ENCODE data around the gene MPP4. TPM values are rescaled to one million over a fixed set of nuclear protein-coding genes. Genes with fewer than 3 reads are reported as not detected.

Gene MPP4
- polyA plus RNA-seq, 1 donor from 2014 or later = 0.38 TPM

GRCh38 chr2:201621293-201621999 lies 77.0 kb downstream of the MPP4 start:
- Histone ChIP-seq H3K9ac (ENCODE audit: low read length) (no peak overlapping the region), H3K4me2 (ENCODE audit: low read length) (no peak overlapping the region), H3K36me3 (ENCODE audit: insufficient read depth, low read length) (peaks cover 15% of the 10 kb centered on the region), H3K27me3 (ENCODE audit: insufficient read depth, low read depth, low read length) (no peaks in the 10 kb centered on the region), H3K9me3 (ENCODE audit: low read length) (no peaks in the 10 kb centered on the region), H3K9me2 (ENCODE audit: insufficient read depth, low read length) (no peaks in the 10 kb centered on the region), H3K79me2 (replicated peaks; ENCODE audit: insufficient read depth, low read length) (no peaks in the 10 kb centered on the region), H3F3A (ENCODE audit: insufficient read depth, low read length, poor library complexity, severe bottlenecking) (no peaks in the 10 kb centered on the region), H3K27ac (ENCODE audit: low read length) (no peak overlapping the region), H3K4me3 (ENCODE audit: low read length) (no peak overlapping the region), H4K20me1 (ENCODE audit: insufficient read depth) (no peaks in the 10 kb centered on the region), H2AFZ (ENCODE audit: low read depth, low read length) (no peak overlapping the region)
- TF ChIP-seq MXI1 (conservative IDR thresholded peaks at IDR 0.05; ENCODE audit: poor library complexity, severe bottlenecking) (no peak), TAF1 (IDR thresholded peaks at IDR 0.05; ENCODE audit: low read depth) (no peak), REST (IDR thresholded peaks at IDR 0.05; ENCODE audit: borderline replicate concordance) (no peak), POLR2AphosphoS5 (IDR thresholded peaks at IDR 0.05) (no peak), EP300 (conservative IDR thresholded peaks at IDR 0.05; ENCODE audit: poor library complexity, severe bottlenecking) (no peak), RAD21 (conservative IDR thresholded peaks at IDR 0.05) (no peak), EZH2 (IDR thresholded peaks at IDR 0.05; ENCODE audit: borderline replicate concordance, insufficient read depth, low read length, poor library complexity, severe bottlenecking) (no peak), SMC3 (conservative IDR thresholded peaks at IDR 0.05; ENCODE audit: poor library complexity) (no peak), CTCF (IDR thresholded peaks at IDR 0.05; ENCODE audit: poor library complexity, severe bottlenecking) (no peak)

GRCh38 chr2:201618744-201619662 lies 79.4 kb downstream of the MPP4 start:
- Histone ChIP-seq H3K27ac (ENCODE audit: low read length) (no peak overlapping the region), H3K36me3 (ENCODE audit: insufficient read depth, low read length) (peaks cover 11% of the 10 kb centered on the region), H2AFZ (ENCODE audit: low read depth, low read length) (no peak overlapping the region), H3K79me2 (replicated peaks; ENCODE audit: insufficient read depth, low read length) (no peaks in the 10 kb centered on the region), H3K4me3 (ENCODE audit: low read length) (no peak overlapping the region), H3K9ac (ENCODE audit: low read length) (no peak overlapping the region), H4K20me1 (ENCODE audit: insufficient read depth) (no peaks in the 10 kb centered on the region), H3K9me2 (ENCODE audit: insufficient read depth, low read length) (no peaks in the 10 kb centered on the region), H3F3A (ENCODE audit: insufficient read depth, low read length, poor library complexity, severe bottlenecking) (no peaks in the 10 kb centered on the region), H3K9me3 (ENCODE audit: low read length) (no peaks in the 10 kb centered on the region), H3K4me2 (ENCODE audit: low read length) (no peak overlapping the region), H3K27me3 (ENCODE audit: insufficient read depth, low read depth, low read length) (no peaks in the 10 kb centered on the region)
- TF ChIP-seq REST (IDR thresholded peaks at IDR 0.05; ENCODE audit: borderline replicate concordance) = no peak
- TF ChIP-seq EZH2 (IDR thresholded peaks at IDR 0.05; ENCODE audit: borderline replicate concordance, insufficient read depth, low read length, poor library complexity, severe bottlenecking) = no peak
- TF ChIP-seq CTCF (IDR thresholded peaks at IDR 0.05; ENCODE audit: poor library complexity, severe bottlenecking) = no peak
- no peak for TF ChIP-seq SMC3 (conservative IDR thresholded peaks at IDR 0.05; ENCODE audit: poor library complexity)
- no peak for TF ChIP-seq TAF1 (IDR thresholded peaks at IDR 0.05; ENCODE audit: low read depth)
- TF ChIP-seq POLR2AphosphoS5 (IDR thresholded peaks at IDR 0.05) = no peak
- no peak for TF ChIP-seq EP300 (conservative IDR thresholded peaks at IDR 0.05; ENCODE audit: poor library complexity, severe bottlenecking)
